Activated CD8-positive, alpha-beta memory T cell treated with anti-CD3 and anti-CD28 coated beads for 48 hours (primary cell): Measurements from ENCODE around the gene PBX3.
"Not testable (repeated sequence)": the region's sequence is repeated elsewhere in the genome, so short reads cannot be mapped to it uniquely, and the experiment has no call there.

Experiments used
- DNase-seq, 3 experiments: peaks; one replicate each; pipeline ENCODE4 v3.0.0-alpha.2; 2020; ENCODE audit warnings: low read depth in 2 of 3, low spot score in 2 of 3

The PBX3 gene

DNA sequence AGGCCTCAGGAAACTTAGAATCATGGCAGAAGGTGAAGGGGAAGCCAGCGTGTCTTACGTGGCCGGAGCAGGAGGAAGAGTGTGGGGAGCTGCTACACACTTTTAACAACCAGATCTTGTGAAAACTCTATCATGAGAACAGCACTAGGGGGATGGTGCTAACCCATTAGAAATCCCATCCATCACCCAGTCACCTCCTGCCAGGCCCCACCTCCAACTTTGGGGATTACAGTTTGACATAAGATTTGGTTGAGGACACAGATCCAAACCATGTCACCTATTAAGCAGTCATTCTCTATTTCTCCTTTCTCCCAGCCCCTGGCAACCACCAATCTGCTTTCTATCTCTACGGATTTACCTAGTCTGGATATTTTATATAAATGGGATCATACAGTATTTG is 26.9 kb downstream of the PBX3 start:
- no peak for DNase-seq

DNA sequence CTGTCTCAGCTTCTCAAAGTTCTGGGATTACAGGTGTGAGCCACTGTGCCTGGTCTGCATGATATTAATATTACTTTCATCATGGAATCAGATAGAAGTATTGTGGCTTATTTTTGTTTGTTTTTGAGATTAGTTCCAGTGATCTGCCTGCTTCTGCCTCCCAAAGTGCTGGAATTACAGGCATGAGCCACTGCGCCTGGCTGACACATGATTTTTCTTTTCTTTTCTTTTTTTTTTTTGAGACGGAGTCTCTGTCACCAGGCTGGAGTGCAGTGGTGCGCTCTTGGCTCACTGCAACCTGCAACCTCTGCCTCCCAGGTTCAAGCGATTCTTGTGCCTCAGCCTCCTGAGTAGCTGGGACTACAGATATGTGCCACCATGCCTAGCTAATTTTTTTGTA is 29.6 kb downstream of the PBX3 start:
- DNase-seq, result not testable (repeated sequence)

DNA sequence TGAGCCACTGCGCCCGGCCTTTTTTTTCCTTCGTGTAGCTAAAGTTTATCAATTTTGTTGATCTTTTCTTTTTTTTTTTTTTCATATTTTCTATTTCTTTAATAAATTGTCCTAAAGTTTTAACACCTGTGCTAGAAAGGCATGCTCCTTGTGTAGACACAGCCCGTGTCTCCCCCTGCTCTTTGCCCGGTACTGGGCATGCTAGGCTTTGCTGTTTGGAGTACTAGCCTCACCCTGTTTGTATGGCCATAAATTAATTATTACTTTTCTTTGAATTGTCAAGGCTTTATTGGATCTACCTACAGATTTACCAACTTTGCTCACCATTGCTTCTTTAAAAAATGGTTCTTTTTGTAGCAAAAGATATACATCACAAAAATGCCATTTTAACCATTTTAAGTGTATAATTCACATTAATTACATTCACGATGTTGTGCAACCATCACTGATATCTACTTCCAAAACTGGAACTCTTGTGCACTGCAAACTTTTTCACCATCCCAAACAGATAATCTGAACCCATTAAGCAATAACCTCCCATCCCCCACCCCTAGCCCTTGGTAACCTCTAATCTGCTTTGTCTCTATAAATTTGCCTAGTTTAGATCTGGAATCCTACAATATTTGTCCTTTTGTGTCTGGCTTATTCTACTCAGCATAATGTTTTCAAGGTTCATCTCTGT is 31.5 kb downstream of the PBX3 start:
- not testable (repeated sequence) for DNase-seq

DNA sequence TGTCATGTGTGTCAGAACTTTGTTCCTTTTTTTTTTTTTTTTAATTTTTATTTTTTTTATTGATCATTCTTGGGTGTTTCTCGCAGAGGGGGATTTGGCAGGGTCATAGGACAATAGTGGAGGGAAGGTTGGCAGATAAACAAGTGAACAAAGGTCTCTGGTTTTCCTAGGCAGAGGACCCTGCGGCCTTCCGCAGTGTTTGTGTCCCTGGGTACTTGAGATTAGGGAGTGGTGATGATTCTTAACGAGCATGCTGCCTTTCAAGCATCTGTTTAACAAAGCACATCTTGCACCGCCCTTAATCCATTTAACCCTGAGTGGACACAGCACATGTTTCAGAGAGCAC is 32.0 kb downstream of the PBX3 start:
- DNase-seq, result not testable (repeated sequence)

DNA sequence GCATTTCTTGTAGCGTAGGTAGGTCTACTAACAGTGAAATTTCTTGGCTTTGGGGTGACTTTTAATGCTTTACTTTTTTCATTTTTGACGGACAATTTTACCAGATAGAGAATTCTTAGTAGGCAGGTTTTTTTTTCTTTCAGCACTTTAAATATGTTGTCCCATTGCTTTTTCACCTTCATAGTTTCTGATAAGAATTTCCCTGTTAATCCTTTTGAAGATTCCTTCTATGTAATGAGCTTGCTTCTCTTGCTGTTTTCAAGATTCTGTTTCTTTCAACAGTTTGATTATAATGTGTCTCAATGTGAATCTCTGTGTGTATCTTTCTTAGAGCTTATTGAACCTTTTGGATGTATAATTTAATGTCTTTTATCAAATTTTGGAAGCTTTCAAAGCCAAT is 35.5 kb downstream of the PBX3 start:
- DNase-seq, result no peak

DNA sequence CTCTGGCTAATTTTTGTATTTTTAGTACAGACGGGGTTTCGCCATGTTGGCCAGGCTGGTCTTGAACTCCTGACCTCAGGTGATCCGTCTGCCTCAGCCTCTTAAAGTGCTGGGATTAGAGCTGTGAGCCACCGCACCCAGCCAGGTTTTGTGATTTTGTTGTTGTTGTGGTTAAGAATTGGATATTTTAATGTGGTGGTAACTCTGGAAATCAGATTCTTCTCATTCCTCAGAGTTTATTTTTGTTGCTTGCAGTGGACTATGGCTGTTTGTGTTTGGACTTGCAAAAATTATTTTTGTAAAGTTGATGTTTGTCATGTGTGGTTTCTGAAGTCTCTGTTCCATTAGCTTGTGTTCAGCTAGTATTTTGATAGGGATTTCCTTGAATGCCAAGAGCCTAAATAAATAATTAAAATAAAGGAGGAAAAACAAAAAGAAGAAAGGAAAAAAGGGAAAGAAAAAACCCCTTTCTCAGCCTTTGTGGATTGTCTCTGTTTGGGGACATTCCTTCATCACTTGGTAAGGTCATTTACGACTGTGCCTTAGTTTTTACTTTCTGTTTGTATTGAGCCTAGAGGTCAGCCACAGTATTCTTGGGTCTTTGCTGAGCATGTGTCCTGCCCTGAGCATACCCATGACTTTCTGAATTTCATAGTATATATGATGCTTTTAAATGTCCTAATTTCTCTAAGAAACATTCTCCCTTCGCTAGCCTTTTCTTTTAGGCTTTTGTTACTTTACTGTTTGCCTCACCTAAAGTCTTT is 37.3 kb downstream of the PBX3 start:
- DNase-seq, result no peak

DNA sequence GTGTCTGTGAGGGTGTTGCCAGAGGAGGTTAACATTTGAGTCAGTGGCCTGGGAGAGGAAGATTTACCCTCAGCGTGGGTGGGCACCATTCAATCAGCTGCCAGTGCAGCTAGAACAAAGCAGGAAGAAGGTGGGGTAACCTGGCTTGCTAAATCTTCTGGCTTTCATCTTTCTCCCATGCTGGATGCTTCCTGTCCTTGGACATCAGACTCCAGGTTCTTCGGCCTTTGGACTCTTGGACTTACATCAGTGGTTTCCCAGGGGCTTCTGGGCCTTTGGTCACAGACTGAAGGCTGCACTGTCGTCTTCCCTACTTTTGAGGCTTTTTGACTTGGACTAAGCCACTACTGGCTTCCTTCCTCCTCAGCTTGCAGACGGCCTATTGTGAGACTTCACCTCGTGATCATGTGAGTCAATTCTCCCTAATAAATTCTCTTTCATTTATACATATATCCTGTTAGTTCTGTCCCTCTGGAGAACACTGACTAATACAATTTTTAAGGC is 38.1 kb downstream of the PBX3 start:
- peak; percentile 3 to 8 (median 4) for DNase-seq

DNA sequence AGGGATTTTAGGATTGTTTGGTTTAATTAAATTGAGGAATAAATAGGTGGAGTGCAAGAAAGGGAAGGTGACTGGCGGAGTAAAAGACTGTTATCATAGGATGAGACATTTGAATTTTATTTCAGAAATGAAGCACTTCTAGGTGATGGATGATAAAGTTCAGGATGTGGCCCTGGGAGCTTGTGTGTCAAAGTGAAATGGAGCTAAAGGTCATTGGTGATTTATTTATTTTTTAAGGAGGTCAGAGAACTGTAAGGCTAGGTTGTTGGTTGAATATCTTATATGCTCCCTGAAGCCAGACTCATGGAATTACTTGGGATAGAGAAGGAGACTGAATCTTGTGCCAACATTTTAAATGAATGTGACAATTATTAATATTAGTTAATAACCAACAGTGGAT is 40.5 kb downstream of the PBX3 start:
- DNase-seq, result no peak

DNA sequence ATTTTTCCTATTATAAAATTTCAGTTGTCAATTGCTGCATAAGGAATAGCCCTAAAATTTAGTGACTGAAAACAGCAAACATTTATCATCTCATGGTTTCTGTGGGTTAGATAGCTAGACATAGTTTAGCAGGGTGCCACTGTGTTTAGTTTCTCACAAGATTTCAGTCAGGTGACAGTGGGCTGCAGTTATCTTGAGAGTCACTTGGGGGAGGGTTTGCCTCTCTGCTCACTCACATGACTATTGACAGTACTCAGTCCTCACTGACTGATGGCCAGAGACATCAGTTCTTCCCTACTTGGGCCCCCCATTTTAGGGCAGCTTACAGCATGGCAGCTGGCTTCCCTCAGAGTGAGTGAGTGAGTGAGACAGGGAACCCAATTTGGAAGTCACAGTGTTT is 42.0 kb downstream of the PBX3 start:
- DNase-seq, result no peak

DNA sequence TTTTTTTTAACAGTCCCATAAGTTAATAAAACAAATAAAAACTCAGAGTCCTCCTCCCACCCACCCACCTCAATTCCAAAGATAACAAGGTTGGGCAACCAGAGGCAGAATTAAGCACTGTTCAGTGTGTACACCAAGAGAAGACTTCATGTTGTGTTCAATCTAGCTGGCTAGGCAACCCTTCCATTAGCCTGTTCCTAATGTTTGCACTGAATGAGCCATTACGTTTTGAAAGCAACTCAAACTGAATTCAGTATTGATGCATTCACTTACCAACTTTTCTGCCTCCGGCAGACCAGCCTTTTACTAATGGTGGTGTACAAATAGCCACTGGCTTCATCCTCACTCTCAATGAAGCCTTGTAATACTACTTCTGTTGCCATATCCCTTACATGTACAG is 47.5 kb downstream of the PBX3 start:
- no peak for DNase-seq

DNA sequence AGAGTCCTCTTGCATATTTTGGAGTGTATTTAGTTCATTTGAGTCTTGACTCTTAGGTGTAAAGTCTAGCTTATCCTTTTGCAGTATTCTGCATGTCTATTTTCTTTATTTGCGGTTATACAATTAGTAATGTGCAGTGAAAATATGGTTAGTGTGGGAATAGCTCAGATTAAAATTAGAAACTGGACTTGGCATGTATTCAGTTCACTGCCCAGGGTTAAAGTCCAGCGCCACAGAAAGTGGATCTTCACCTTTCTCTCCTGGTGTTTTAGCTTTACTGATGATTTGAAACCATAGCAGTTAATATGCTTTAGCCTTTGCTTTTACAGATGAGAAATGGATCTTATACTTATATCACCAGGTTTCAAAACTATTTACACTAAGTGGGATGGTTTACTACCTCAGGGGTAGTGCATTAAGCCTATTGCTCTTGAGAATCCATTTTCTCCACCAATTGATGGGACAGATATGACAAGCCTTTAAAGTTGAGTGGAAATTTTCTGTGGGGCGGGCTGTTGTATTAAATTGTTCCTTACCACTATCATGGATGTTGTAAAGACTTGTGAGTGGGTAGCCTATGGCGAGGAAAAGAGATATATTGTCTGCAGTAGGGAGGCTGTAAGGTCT is 48.9 kb downstream of the PBX3 start:
- DNase-seq, result no peak

DNA sequence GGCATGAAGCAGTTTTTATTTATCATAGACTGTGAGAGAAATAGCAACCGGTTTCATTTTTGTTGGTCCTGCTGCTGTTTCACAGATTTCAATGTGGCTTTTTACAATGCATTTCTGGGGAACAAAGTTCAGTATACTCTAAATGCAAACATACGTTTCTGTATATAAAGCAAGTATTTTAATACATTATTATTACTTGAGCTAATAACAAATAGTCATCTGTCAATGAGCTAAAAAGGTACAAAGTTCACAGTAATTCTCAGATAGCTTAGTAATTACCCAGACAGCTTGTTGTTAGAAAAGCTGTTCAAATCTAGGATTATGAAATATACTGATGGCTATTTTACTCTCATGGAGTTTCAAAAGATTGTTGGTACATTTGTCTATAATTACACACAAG is 50.8 kb downstream of the PBX3 start:
- no peak for DNase-seq

DNA sequence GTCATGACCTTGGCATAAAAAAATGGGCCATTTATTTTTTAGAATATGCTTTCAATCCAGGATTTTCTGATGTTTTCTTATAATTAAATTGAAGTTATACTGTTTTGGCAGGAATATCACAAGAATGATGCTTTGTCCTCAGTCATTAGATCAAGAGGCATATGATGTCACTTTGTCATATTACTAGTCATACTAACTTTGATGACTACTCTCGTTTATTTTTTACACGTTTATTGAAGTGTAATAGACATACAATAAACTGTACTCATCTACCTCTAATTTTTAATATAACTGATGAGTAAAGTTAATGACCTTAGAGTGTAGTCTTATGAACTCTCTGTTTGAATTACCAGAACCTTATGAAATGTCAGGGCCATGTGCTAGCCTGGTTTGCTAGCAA is 56.4 kb downstream of the PBX3 start:
- no peak for DNase-seq

DNA sequence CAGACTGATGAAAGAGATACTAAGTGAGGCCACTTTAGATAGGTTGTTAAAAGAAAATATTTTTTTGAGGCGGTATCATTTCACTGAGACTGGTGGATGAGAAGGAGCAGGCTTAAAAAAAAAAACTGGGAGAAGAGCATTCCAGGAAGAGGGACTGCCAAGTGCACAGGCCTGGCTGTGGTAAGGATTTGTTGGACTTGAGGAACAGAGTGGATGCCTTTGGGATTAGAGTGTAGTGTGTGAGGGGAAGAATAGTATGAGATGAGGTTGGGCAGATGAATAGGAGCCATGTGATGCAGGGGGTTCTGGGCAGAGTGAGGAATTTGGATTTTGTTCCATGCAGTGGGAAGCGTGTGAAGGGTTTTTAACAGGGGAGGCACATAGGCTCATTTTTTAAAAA is 57.9 kb downstream of the PBX3 start:
- no peak for DNase-seq

DNA sequence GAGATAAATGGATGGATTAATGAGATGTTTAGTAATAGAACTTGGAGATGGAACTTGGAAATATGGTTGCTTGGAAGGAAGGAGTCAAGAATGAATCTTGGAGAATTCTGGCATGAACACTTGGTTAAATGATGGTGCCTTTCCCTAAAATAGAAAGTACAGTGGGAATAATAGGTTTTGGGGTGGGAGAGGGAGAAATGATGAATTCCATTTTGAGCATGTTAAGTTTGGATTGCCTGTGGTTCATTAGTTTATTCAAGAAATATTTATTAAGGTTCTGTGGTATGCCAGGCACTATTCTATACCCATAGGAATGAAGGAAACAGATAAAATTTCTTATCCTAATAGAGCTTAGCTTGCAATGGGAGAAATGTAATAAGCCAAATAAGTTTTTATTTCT is 58.4 kb downstream of the PBX3 start:
- DNase-seq, result no peak

DNA sequence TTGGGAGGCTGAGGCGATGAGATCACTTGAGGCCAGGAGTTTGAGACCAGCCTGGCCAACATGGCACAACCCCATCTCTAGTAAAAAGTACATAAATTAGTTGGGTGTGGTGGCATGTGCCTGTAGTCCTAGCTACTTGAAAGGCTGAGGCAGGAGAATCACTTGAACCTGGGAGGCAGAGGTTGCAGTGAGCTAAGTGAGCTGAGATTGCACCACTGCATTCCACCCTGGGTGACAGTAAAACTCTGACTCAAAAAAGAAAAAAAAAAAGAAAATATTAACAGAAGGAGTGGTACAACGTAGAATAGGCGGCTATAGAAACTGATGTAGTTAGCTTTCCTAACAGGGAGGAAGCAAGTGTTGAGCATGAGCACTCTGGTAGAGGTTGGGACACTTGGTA is 59.9 kb downstream of the PBX3 start:
- DNase-seq, result no peak

DNA sequence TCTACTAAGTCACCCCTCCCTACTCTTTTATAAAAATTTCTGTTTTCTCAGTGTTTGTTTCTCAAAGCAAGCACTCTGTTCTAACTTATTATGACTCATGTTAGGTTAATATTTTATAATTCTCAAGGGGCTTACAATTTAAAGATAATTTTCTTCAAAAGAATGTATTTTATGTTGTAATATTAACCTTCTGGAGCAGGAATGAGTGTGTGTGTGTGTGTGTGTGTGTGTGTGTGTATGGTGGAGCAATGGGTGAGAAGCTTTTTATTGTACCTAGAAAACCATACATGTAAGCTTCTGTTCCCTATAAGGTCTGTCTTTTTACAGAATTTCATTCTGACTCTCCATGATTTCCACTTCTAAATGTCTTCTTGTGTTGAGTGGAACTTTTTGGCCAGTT is 63.0 kb downstream of the PBX3 start:
- DNase-seq, result no peak

DNA sequence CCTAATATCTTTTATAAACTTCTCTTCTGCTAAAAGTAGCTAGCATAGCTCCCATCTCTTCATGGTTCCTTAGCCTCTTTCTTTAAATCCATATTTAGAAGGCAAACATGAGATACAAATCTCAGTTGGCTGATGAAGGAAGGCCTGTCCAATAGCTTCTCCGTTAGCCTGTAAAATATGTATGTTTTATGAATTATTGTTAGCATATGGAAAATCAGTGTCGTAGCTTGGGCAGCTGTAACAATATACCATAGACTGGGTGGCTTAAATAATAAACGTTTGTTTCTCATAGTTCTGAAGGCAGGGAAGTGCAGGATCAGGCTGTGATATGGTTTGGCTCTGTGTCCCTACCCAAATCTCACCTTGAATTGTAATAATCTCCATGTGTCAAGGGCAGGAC is 63.8 kb downstream of the PBX3 start:
- DNase-seq, result no peak

DNA sequence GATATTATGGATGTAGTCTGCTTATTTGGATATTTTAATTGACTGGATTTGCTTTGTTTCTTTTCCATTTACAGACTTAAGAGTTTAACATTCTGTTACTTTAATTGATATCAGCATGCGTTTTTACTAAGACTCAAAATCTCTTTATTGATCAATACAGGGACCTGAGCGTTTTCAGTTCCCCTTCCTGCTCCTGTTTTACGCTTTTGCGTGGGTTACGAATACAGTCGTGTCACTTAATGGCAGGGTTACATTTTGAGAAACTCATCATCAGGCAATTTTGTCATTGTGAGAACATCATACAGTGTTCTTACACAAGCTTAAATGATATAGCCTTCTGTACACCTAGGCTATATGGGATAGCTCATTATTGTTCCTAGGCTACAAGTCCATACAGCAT is 65.2 kb downstream of the PBX3 start:
- no peak for DNase-seq

DNA sequence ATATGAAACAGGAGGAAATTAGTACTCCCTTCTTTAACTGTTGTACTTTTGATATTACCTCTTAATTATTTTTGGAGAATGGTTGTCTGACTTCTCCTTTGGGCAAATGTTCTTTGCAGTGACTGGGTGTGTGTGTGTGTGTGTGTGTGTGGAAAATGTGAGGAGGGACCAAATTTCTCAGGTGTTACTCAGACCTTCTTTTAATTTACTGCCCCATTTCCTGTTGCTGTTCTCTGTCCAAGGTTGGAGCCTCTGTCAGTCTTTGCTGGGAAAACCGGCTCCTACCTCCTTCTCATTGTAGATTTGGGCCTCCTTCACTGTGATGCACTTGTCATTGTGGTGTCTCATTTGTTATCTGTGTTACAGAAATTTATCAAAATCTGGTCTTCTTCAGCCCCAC is 68.4 kb downstream of the PBX3 start:
- no peak for DNase-seq

DNA sequence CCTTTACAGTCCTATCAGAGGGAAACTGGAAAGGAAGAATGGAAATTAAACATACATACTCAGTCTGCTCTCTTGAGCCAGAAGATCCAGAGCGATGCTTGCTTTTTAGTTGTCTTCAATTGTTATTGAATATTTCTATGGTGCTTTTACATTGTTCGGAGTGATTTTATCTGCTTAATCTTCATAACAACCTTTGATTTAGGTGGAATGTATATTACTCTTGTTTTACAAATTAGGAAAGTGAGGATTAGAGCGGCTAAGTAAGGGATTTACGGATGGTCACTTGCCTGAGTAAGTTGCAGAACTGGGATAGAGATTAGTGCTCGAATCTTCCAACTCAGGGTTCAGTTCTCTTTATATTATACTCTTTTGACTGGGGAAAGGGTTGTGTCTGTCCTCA is 69.1 kb downstream of the PBX3 start:
- no peak for DNase-seq

DNA sequence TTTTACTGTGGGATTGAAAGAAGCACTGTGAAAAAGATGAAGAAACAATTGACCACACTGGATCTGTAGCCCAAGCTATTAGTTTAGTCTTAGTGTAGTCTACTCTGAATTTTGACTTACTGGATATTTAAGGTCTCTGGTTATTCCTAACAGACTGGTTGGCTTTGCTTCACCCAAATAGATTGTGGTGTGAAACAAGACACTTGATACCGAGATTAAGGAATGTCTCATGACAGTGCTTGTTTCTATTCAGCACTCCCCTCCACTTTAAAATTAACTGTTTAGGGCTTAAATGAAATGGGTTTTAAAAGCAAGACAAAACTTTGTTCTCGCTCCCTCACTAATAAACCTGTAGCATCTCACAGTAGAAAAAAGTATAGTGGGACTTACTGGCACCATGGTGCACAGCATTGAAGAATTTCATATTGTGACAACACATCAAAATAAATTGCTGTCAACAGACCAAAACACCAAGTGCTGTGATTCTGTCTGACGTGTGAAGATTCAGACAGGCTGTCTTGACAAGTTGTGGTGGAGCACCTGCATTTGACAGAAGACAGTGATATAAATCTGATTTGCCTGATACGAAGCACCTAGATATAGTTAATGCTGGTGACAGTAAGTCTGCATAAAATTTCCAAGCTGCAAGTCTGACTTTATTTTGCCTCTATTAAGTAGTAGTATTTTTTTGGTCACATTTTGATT is 73.1 kb downstream of the PBX3 start:
- DNase-seq, result no peak
